ENCODE measurements around the gene LDHB.

The LDHB gene

DNA sequence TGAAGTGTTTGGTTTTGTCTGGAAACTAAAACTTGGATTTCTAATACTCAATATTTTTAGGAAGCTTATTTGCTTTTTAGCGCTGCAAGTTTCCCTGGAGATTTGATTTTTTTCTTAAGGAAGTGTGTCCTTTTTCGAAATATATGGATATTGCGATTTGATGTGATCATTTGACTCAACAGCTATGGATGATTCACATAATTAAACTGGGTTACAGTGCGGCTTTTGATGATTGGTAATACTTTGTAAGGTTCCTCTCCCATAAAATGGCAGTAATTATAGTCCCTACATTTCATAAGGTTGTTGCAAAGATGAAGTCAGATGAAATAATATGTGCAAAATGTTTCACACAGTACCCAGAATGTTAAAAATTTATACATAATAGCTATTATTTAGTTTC is 13.1 kb downstream of the LDHB start:
- H3K27me3 ChIP-seq (ENCODE audit: low read length), result no peaks in the 10 kb centered on the region
- peaks cover 29% of the 10 kb centered on the region for H3K79me2 ChIP-seq (ENCODE audit: insufficient read depth, low read length)
- no peak overlapping the region for H3K4me2 ChIP-seq (ENCODE audit: low read depth, low read length, poor library complexity, severe bottlenecking)
- no peak overlapping the region for H2AFZ ChIP-seq (ENCODE audit: low read depth, low read length, severe bottlenecking)
- H3K9me3 ChIP-seq (ENCODE audit: insufficient read depth, low read length), result no peaks in the 10 kb centered on the region
- H4K20me1 ChIP-seq (ENCODE audit: low read depth, low read length), result peaks cover 35% of the 10 kb centered on the region
- no peaks in the 10 kb centered on the region for H3K9me2 ChIP-seq (replicated peaks; ENCODE audit: insufficient read depth, low read length)
- H3K9ac ChIP-seq (ENCODE audit: low read length), result no peak overlapping the region
- no peak overlapping the region for H3K4me3 ChIP-seq (ENCODE audit: insufficient read depth, low read length, poor library complexity, severe bottlenecking)
- peaks cover 75% of the 10 kb centered on the region for H3K36me3 ChIP-seq (ENCODE audit: low read length)
- no peak for TF ChIP-seq EZH2phosphoT487 (conservative IDR thresholded peaks at IDR 0.05; ENCODE audit: low read length)
- TF ChIP-seq, protein P1, sequence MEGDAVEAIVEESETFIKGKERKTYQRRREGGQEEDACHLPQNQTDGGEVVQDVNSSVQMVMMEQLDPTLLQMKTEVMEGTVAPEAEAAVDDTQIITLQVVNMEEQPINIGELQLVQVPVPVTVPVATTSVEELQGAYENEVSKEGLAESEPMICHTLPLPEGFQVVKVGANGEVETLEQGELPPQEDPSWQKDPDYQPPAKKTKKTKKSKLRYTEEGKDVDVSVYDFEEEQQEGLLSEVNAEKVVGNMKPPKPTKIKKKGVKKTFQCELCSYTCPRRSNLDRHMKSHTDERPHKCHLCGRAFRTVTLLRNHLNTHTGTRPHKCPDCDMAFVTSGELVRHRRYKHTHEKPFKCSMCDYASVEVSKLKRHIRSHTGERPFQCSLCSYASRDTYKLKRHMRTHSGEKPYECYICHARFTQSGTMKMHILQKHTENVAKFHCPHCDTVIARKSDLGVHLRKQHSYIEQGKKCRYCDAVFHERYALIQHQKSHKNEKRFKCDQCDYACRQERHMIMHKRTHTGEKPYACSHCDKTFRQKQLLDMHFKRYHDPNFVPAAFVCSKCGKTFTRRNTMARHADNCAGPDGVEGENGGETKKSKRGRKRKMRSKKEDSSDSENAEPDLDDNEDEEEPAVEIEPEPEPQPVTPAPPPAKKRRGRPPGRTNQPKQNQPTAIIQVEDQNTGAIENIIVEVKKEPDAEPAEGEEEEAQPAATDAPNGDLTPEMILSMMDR (IDR thresholded peaks at IDR 0.05; ENCODE audit: insufficient read depth, low read length, poor library complexity, severe bottlenecking), result no peak
- peaks cover 9% of the 10 kb centered on the region; the same call in 1 of the 2 replicates for H3F3A ChIP-seq (ENCODE audit: insufficient read depth)
- no peak overlapping the region for H3K27ac ChIP-seq (ENCODE audit: low read depth, low read length)

DNA sequence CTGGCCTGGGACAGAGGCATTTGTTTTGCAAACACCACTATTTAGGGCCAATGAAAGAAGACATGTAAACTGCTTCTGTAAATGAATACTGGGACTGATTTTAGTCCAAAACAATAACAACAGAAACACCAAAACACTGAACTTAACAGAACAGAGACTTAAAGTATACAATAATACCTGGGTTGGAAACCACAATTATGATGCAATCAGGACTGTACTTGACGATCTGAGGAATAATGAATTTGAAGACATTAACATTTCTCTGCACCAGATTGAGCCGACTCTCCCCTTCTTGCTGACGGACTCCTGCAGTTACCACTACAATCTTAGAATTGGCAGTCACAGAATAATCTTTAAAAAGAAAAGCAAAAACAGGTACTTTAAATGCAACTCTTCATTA is 13.9 kb downstream of the LDHB start:
- H3K9ac ChIP-seq (ENCODE audit: low read length), result no peak overlapping the region
- H2AFZ ChIP-seq (ENCODE audit: low read depth, low read length, severe bottlenecking), result no peak overlapping the region
- H3K4me3 ChIP-seq (ENCODE audit: insufficient read depth, low read length, poor library complexity, severe bottlenecking), result no peak overlapping the region
- H3K9me3 ChIP-seq (ENCODE audit: insufficient read depth, low read length), result no peaks in the 10 kb centered on the region
- no peaks in the 10 kb centered on the region for H3K9me2 ChIP-seq (replicated peaks; ENCODE audit: insufficient read depth, low read length)
- peaks cover 16% of the 10 kb centered on the region; the same call in 1 of the 2 replicates for H3F3A ChIP-seq (ENCODE audit: insufficient read depth)
- H3K36me3 ChIP-seq (ENCODE audit: low read length), result peaks cover 82% of the 10 kb centered on the region
- no peak overlapping the region for H3K4me2 ChIP-seq (ENCODE audit: low read depth, low read length, poor library complexity, severe bottlenecking)
- peaks cover 31% of the 10 kb centered on the region for H4K20me1 ChIP-seq (ENCODE audit: low read depth, low read length)
- peaks cover 21% of the 10 kb centered on the region for H3K79me2 ChIP-seq (ENCODE audit: insufficient read depth, low read length)
- H3K27ac ChIP-seq (ENCODE audit: low read depth, low read length), result no peak overlapping the region
- TF ChIP-seq, protein P1 (IDR thresholded peaks at IDR 0.05; ENCODE audit: insufficient read depth, low read length, poor library complexity, severe bottlenecking), result no peak
- no peak for TF ChIP-seq EZH2phosphoT487 (conservative IDR thresholded peaks at IDR 0.05; ENCODE audit: low read length)
- H3K27me3 ChIP-seq (ENCODE audit: low read length), result no peaks in the 10 kb centered on the region

DNA sequence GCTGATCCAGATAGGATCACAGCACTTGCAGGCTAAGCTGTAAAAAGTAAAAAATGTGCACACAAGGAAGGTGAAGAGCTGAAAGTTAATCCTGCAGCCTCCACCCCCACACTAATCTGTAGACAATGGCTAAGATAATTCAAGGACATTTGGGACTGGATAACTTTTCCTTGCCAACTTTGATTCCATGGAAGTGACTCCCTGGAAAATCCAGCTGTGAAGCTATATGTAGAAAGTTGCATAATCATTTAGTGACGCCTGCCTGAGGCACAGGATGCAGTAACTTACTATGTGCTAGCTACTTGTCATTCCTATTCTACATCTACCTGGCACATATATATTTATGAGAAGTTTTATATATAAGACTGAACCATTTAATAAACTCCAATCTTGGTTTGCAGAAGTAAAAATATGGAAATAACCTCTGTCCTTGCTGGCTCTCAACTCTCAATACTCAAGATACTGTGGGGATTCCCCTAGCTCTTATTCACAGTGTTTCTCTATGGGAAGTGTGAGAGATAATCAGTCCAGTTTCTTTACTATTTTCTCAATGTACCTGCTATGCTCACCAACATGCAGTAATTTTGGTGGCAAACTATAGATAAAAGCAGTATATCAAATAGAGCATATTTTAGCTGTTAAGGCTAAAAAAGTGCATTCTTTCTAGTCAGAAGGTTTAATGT is 14.8 kb downstream of the LDHB start:
- H3K9me3 ChIP-seq (ENCODE audit: insufficient read depth, low read length), result no peaks in the 10 kb centered on the region
- peaks cover 82% of the 10 kb centered on the region for H3K36me3 ChIP-seq (ENCODE audit: low read length)
- no peaks in the 10 kb centered on the region for H3K27me3 ChIP-seq (ENCODE audit: low read length)
- TF ChIP-seq, protein P1 (IDR thresholded peaks at IDR 0.05; ENCODE audit: insufficient read depth, low read length, poor library complexity, severe bottlenecking), result no peak
- no peak for TF ChIP-seq EZH2phosphoT487 (conservative IDR thresholded peaks at IDR 0.05; ENCODE audit: low read length)
- H3K79me2 ChIP-seq (ENCODE audit: insufficient read depth, low read length), result peaks cover 13% of the 10 kb centered on the region; the same call in 1 of the 2 replicates
- peaks cover 25% of the 10 kb centered on the region; the same call in 1 of the 2 replicates for H3F3A ChIP-seq (ENCODE audit: insufficient read depth)
- H3K9ac ChIP-seq (ENCODE audit: low read length), result no peak overlapping the region
- H3K27ac ChIP-seq (ENCODE audit: low read depth, low read length), result no peak overlapping the region
- no peak overlapping the region for H3K4me2 ChIP-seq (ENCODE audit: low read depth, low read length, poor library complexity, severe bottlenecking)
- H3K9me2 ChIP-seq (replicated peaks; ENCODE audit: insufficient read depth, low read length), result no peaks in the 10 kb centered on the region
- H2AFZ ChIP-seq (ENCODE audit: low read depth, low read length, severe bottlenecking), result no peak overlapping the region
- H4K20me1 ChIP-seq (ENCODE audit: low read depth, low read length), result peaks cover 21% of the 10 kb centered on the region
- no peak overlapping the region for H3K4me3 ChIP-seq (ENCODE audit: insufficient read depth, low read length, poor library complexity, severe bottlenecking)

Measured in SU-DHL-6 (cell line).